A673 (cell line): ENCODE results near the gene LYRM4.

Source experiments
- CTCF ChIP-seq: fragments of 300-800, 200-600 bp; sonication (generic); conservative IDR thresholded peaks from 2 replicates; pipeline ENCODE4 v1.5.1; 2017; ENCODE audit warnings: low read depth, mild to moderate bottlenecking, antibody characterized with exemption, low read length, moderate library complexity, mixed read lengths
- EZH2 ChIP-seq: fragments of 200-600 bp; sonication (generic); IDR thresholded peaks from 2 replicates; pipeline ENCODE4 v1.6.1; 2017; ENCODE audit warnings: borderline replicate concordance, low read depth, mild to moderate bottlenecking, mixed read lengths, antibody characterized with exemption, low read length; ENCODE audit not compliant: poor library complexity, severe bottlenecking

GRCh38 chr6:5095236-5095635 lies 165.5 kb downstream of the LYRM4 start:
- TF ChIP-seq CTCF: no peak
- no peak for TF ChIP-seq EZH2
